SW480 (cell line): ENCODE measurements around the gene PRLR.
A peak's percentile ranks its signal among the peaks of the same experiment; 100 is the strongest.
"Not testable (repeated sequence)": the region's sequence is repeated elsewhere in the genome, so short reads cannot be mapped to it uniquely, and the experiment has no call there.

Experiments used
- DNase-seq: peaks from one replicate; pipeline ENCODE4 v3.0.0-alpha.2; 2016; ENCODE audit warnings: low spot score

Gene PRLR

GRCh38 chr5:35127006-35127405, 103.3 kb downstream of the PRLR start:
- DNase-seq = no peak

- DNase-seq = no peak
Measured at GRCh38 chr5:35125746-35126145, 104.5 kb downstream of the PRLR start.

GRCh38 chr5:35124932-35125331, 105.4 kb downstream of the PRLR start:
- DNase-seq = no peak

- no peak for DNase-seq
Measured at GRCh38 chr5:35122819-35123218, 107.5 kb downstream of the PRLR start.

- no peak for DNase-seq
Measured at GRCh38 chr5:35120715-35121114, 109.6 kb downstream of the PRLR start.

- no peak for DNase-seq
Measured at GRCh38 chr5:35117967-35118366, 112.3 kb downstream of the PRLR start.

GRCh38 chr5:35115920-35116319, 114.4 kb downstream of the PRLR start:
- no peak for DNase-seq

GRCh38 chr5:35114698-35115097, 115.6 kb downstream of the PRLR start:
- no peak for DNase-seq

- no peak for DNase-seq
Measured at GRCh38 chr5:35112300-35112699, 118.0 kb downstream of the PRLR start.

GRCh38 chr5:35104550-35104949, 125.7 kb downstream of the PRLR start:
- DNase-seq = not testable (repeated sequence)

GRCh38 chr5:35103637-35104299, 126.5 kb downstream of the PRLR start:
- DNase-seq = no peak

GRCh38 chr5:35101720-35102119, 128.6 kb downstream of the PRLR start:
- DNase-seq = not testable (repeated sequence)

GRCh38 chr5:35101016-35101415, 129.3 kb downstream of the PRLR start:
- no peak for DNase-seq

- DNase-seq = no peak
Measured at GRCh38 chr5:35098214-35098613, 132.1 kb downstream of the PRLR start.

- DNase-seq = no peak
Measured at GRCh38 chr5:35096932-35097331, 133.4 kb downstream of the PRLR start.

- no peak for DNase-seq
Measured at GRCh38 chr5:35096216-35096615, 134.1 kb downstream of the PRLR start.

GRCh38 chr5:35095366-35095765, 134.9 kb downstream of the PRLR start:
- DNase-seq = no peak

GRCh38 chr5:35094948-35095347, 135.3 kb downstream of the PRLR start:
- DNase-seq = no peak

GRCh38 chr5:35092703-35093102, 137.6 kb downstream of the PRLR start:
- no peak for DNase-seq

- DNase-seq = no peak
Measured at GRCh38 chr5:35091704-35092103, 138.6 kb downstream of the PRLR start.

- DNase-seq = peak; percentile 57
Measured at GRCh38 chr5:35089334-35090314, 140.7 kb downstream of the PRLR start.

- no peak for DNase-seq
Measured at GRCh38 chr5:35087991-35088390, 142.3 kb downstream of the PRLR start.

GRCh38 chr5:35083150-35083549, 147.1 kb downstream of the PRLR start:
- DNase-seq = no peak
